AG04450 (cell line): ENCODE data around the gene BLOC1S5. TPM values are rescaled to one million over a fixed set of nuclear protein-coding genes. Genes with fewer than 3 reads are reported as not detected.

Experiments used
- CTCF ChIA-PET: fragments of 300-600, 350-600 bp; formaldehyde crosslinking; extraction: SDS; loops from one replicate; lab custom pipeline; 2022; ENCODE audit warnings: antibody characterized with exemption, inconsistent platforms; lab: Charles Lee
- POLR2A ChIA-PET: fragments of 350-600 bp; formaldehyde crosslinking; extraction: SDS; loops from one replicate; lab custom pipeline; 2021; ENCODE audit warnings: antibody characterized with exemption, inconsistent platforms; lab: Yijun Ruan, JAX
- DNase-seq: peaks from one replicate; pipeline ENCODE4 v3.0.0-alpha.2; 2011; ENCODE audit warnings: low read depth, low spot score
- H3K27ac ChIP-seq: one replicate; pipeline ENCODE4 v1.5.1; 2012; ENCODE audit warnings: low read depth, low read length, control low read depth
- H3K27me3 ChIP-seq: one replicate; pipeline ENCODE4 v1.6.0; 2012; ENCODE audit warnings: low read length; ENCODE audit not compliant: control insufficient read depth, insufficient read depth
- H3K4me3 ChIP-seq: 2 replicates; pipeline ENCODE4 v1.5.1; 2011; ENCODE audit warnings: mild to moderate bottlenecking, low read depth, low read length, control low read depth
- H3K9me3 ChIP-seq: 2 replicates; pipeline ENCODE4 v1.5.1; 2012; ENCODE audit warnings: low read length; ENCODE audit not compliant: control insufficient read depth, insufficient read depth
- polyA minus RNA-seq: library from RNA; depleted of rRNA, polyadenylated mRNA; stranded (reverse); fragments of >200 nt; gene quantifications from 2 replicates; pipeline ENCODE4 v1.2.3, GENCODE V29; 2011; rRNA and poly(A)+ RNA removed
- polyA plus RNA-seq: library from polyadenylated mRNA; depleted of rRNA; stranded (reverse); fragments of >200 nt; gene quantifications from 2 replicates; pipeline ENCODE4 v1.2.3, GENCODE V29; 2011; rRNA removed
- TF ChIP-seq, protein P1 (sequence below): IDR thresholded peaks from 2 replicates; pipeline ENCODE4 v1.5.1; 2011; ENCODE audit warnings: low read depth, low read length, control low read depth, inconsistent platforms

Gene BLOC1S5, protein sequence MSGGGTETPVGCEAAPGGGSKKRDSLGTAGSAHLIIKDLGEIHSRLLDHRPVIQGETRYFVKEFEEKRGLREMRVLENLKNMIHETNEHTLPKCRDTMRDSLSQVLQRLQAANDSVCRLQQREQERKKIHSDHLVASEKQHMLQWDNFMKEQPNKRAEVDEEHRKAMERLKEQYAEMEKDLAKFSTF
- polyA plus RNA-seq: 8.4 and 15.1 TPM in 2 replicates
- 5.2 and 7.8 TPM in 2 replicates for polyA minus RNA-seq

- DNase-seq: peak; percentile 91
- H3K9me3 ChIP-seq: peaks cover 3% of the 10 kb centered on the region; the same call in 1 of the 2 replicates
- H3K27ac ChIP-seq: peak within 1 kb of the TSS; percentile 63
- peak within 1 kb of the TSS; percentile 90 for H3K4me3 ChIP-seq
- H3K27me3 ChIP-seq: no peaks in the 10 kb centered on the region
- TF ChIP-seq, protein P1, sequence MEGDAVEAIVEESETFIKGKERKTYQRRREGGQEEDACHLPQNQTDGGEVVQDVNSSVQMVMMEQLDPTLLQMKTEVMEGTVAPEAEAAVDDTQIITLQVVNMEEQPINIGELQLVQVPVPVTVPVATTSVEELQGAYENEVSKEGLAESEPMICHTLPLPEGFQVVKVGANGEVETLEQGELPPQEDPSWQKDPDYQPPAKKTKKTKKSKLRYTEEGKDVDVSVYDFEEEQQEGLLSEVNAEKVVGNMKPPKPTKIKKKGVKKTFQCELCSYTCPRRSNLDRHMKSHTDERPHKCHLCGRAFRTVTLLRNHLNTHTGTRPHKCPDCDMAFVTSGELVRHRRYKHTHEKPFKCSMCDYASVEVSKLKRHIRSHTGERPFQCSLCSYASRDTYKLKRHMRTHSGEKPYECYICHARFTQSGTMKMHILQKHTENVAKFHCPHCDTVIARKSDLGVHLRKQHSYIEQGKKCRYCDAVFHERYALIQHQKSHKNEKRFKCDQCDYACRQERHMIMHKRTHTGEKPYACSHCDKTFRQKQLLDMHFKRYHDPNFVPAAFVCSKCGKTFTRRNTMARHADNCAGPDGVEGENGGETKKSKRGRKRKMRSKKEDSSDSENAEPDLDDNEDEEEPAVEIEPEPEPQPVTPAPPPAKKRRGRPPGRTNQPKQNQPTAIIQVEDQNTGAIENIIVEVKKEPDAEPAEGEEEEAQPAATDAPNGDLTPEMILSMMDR: peak; percentile 12; the same call in 1 of the 2 replicates
- CTCF ChIA-PET: interaction anchor here (0.7 to 2.8 kb wide), 7 partner anchors 10 to 449 kb away, joined by 3 to 10 read pairs (median 4); no protein-coding TSS in a partner anchor
- POLR2A ChIA-PET: interaction anchor here (0.5 to 0.7 kb wide), 2 partner anchors 17 to 294 kb away, joined by 5 to 8 read pairs; no protein-coding TSS in a partner anchor
These were observed at the start of gene BLOC1S5 for GRCh38 chr6:8063761-8064637. Gene BLOC1S5 (minus strand): TSS chr6:8064389. CDS start chr6:8064376, 13 bp downstream.

- no peak for DNase-seq
- TF ChIP-seq, protein P1: no peak
- Histone ChIP-seq H3K27me3 (no peaks in the 10 kb centered on the region), H3K27ac (no peak overlapping the region), H3K4me3 (no peak overlapping the region), H3K9me3 (no peaks in the 10 kb centered on the region)
- ChIA-PET POLR2A (no interaction called here), CTCF (interaction anchor here (0.7 to 1.3 kb wide), 3 partner anchors 18 to 106 kb away, joined by 3 to 5 read pairs (median 4); no protein-coding TSS in a partner anchor)
These were observed 49.0 kb upstream of the BLOC1S5 start for GRCh38 chr6:8113131-8113654.

DNA sequence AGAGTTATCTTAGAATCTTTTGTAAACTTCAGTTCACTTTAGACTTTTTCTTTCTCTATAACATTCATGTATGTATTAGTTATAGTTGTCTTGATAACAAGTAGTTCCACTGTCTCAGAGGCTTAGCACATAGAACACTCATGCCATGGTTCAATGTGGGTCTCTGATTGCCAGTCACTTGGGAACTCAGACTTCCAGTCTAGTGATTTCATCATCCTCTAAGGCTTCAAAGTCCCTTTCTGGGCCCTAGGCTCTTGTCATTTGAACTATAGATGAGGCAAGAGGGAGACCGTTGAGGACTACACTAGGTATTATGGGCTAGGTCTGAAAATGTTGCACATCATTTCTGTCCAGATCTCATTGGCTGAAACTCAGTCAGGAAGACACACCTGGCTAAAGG is 46.5 kb upstream of the BLOC1S5 start:
- Histone ChIP-seq H3K27me3 (no peaks in the 10 kb centered on the region), H3K4me3 (no peak overlapping the region), H3K27ac (no peak overlapping the region), H3K9me3 (no peaks in the 10 kb centered on the region; the same call in 1 of the 2 replicates)
- CTCF ChIA-PET: interaction anchor here (0.9 to 1.1 kb wide), 2 partner anchors 20 to 109 kb away, joined by 7 read pairs; no protein-coding TSS in a partner anchor
- TF ChIP-seq, protein P1: no peak
- no peak for DNase-seq
- POLR2A ChIA-PET: no interaction called here

DNA sequence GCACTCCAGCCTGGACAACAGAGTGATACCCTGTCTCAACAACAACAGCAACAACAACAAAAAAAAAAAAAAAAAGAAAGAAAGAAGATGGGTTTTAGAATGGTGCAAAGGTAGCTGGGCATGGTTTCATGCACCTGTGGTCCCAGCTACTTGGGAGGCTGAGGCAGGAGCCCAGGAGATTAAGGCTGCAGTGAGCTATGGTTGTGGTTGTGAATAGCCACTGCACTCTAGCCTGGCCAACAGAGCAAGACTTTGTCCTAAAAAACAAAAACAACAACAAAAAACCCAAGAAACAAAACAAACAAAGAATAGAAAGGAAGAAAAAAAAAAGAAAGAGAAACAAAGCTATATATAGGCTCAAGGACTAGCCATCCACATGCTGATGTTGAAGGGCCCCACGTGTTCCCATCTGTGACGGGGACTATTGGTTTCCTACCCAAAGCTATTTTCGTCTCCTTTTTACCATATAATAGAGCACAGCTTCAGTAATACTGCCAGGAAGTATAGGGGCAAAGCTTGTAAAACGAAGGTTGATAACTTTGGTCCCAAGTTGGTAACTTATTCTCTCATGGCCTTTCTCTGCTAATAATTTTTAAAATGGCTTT is 46.0 kb upstream of the BLOC1S5 start:
- DNase-seq: no peak
- no peak overlapping the region for H3K4me3 ChIP-seq
- ChIA-PET POLR2A (interaction anchor here (0.7 kb wide), 1 partner anchor 383 kb away, joined by 3 read pairs; no protein-coding TSS in a partner anchor), CTCF (interaction anchor here (0.7 to 1.1 kb wide), 3 partner anchors 21 to 1473 kb away, joined by 3 to 7 read pairs (median 7); no protein-coding TSS in a partner anchor)
- no peak overlapping the region for H3K27ac ChIP-seq
- H3K27me3 ChIP-seq: no peaks in the 10 kb centered on the region
- TF ChIP-seq, protein P1: no peak
- no peaks in the 10 kb centered on the region; the same call in 1 of the 2 replicates for H3K9me3 ChIP-seq
